HepG2 (cell line): ENCODE results near the gene AP3D1. TPM values are rescaled to one million over a fixed set of nuclear protein-coding genes. Genes with fewer than 3 reads are reported as not detected.
A peak's percentile ranks its signal among the peaks of the same experiment; 100 is the strongest.

Experiments used
- ATF6 ChIP-seq: sonication (generic); formaldehyde crosslinking; conservative IDR thresholded peaks from 2 replicates; pipeline ENCODE4 v1.4.0; 2020; ENCODE audit warnings: missing genetic modification reagents
- CBFB ChIP-seq: sonication (generic); formaldehyde crosslinking; IDR thresholded peaks from 2 replicates; pipeline ENCODE4 v1.4.0; 2020; ENCODE audit warnings: missing genetic modification reagents
- HIVEP1 ChIP-seq: sonication (generic); formaldehyde crosslinking; IDR thresholded peaks from 2 replicates; pipeline ENCODE4 v1.4.0; 2020; ENCODE audit warnings: mild to moderate bottlenecking, missing genetic modification reagents
- RBFOX2 ChIP-seq: fragments of 200-400 bp; formaldehyde crosslinking; IDR thresholded peaks from 2 replicates; pipeline ENCODE4 v1.6.1; 2017; ENCODE audit warnings: low read depth, mild to moderate bottlenecking, low read length
- TBX3 ChIP-seq: fragments of 450-650 bp; IDR thresholded peaks from 2 replicates; pipeline ENCODE4 v1.6.1; 2017; ENCODE audit warnings: antibody characterized with exemption, mild to moderate bottlenecking, inconsistent platforms, borderline replicate concordance
- THAP7 ChIP-seq: sonication (generic); formaldehyde crosslinking; IDR thresholded peaks from 2 replicates; pipeline ENCODE4 v1.8.1; 2023; ENCODE audit warnings: mild to moderate bottlenecking, missing genetic modification reagents
- TRIM22 ChIP-seq: fragments of 450-650 bp; IDR thresholded peaks from 2 replicates; pipeline ENCODE4 v1.6.1; 2017
- ZFP82 ChIP-seq: sonication (generic); formaldehyde crosslinking; IDR thresholded peaks from 2 replicates; pipeline ENCODE4 v1.5.1; 2020; ENCODE audit warnings: mild to moderate bottlenecking, missing genetic modification reagents, borderline replicate concordance
- ZNF614 ChIP-seq: IDR thresholded peaks from 2 replicates; pipeline ENCODE4 v1.6.1; 2018; ENCODE audit warnings: missing biosample characterization, missing genetic modification reagents, inconsistent platforms, borderline replicate concordance
- ZNF710 ChIP-seq: sonication (generic); formaldehyde crosslinking; IDR thresholded peaks from 2 replicates; pipeline ENCODE4 v1.5.0; 2020; ENCODE audit warnings: mild to moderate bottlenecking, missing genetic modification reagents, borderline replicate concordance
- polyA plus RNA-seq, 8 experiments: library from polyadenylated mRNA; depleted of rRNA in 3 of 8; stranded (reverse) in 7 of 8; unstranded in 1 of 8; fragments of >200 nt; fragmentation: Illumina TruSeq in 4 of 8; extraction: Trizol in 4 of 8; gene quantifications; 2 replicates each; pipeline versions ENCODE4 v1.2.1 to v1.2.3, GENCODE V29; 2011 to 2016; ENCODE audit warnings: low read depth in 4 of 8, missing spikeins in 1 of 8, mixed read lengths in 1 of 8; ENCODE audit not compliant: insufficient read depth in 1 of 8
- total RNA-seq, 5 experiments: library from RNA; depleted of rRNA; stranded (reverse); fragments of >200 nt; fragmentation: Illumina TruSeq; extraction: Trizol; gene quantifications; 2 replicates each; pipeline ENCODE4 v1.2.3, GENCODE V29; 2016; ENCODE audit warnings: low read depth in 1 of 5

The AP3D1 gene
- total and polyA plus RNA-seq, 2 of the 13 experiments (the other 11 are each of a cell fraction or from before 2014, with no cell fraction given) = 68.0 to 82.6 TPM

- TF ChIP-seq ZNF710 = no peak
- 0 out of 2 replicates have a peak, but pooled peaks have one; percentile 46 for TF ChIP-seq TBX3
- TF ChIP-seq CBFB (CRISPR knock-in tag) = 0 out of 2 replicates have a peak, but pooled peaks have one; percentile 50
- no peak for TF ChIP-seq ZFP82
- no peak for TF ChIP-seq HIVEP1 (CRISPR knock-in tag)
- peak; percentile 76 for TF ChIP-seq RBFOX2
- TF ChIP-seq TRIM22 = no peak
- 0 out of 2 replicates have a peak, but pooled peaks have one; percentile 77 for TF ChIP-seq ATF6 (CRISPR knock-in tag)
- 0 out of 2 replicates have a peak, but pooled peaks have one; percentile 19 for TF ChIP-seq ZNF614
- no peak for TF ChIP-seq THAP7 (CRISPR knock-in tag)
These were observed at the start of gene AP3D1 (continued) for GRCh38 chr19:2151339-2152229.
